Measurements from ENCODE around the gene HPS3. TPM values are rescaled to one million over a fixed set of nuclear protein-coding genes. Genes with fewer than 3 reads are reported as not detected.
A peak's percentile ranks its signal among the peaks of the same experiment; 100 is the strongest.
"Not testable (repeated sequence)": the region's sequence is repeated elsewhere in the genome, so short reads cannot be mapped to it uniquely, and the experiment has no call there.

HPS3 gene
- total RNA-seq, 2 donors from 2014 or later: 7.7 to 9.7 TPM

DNA sequence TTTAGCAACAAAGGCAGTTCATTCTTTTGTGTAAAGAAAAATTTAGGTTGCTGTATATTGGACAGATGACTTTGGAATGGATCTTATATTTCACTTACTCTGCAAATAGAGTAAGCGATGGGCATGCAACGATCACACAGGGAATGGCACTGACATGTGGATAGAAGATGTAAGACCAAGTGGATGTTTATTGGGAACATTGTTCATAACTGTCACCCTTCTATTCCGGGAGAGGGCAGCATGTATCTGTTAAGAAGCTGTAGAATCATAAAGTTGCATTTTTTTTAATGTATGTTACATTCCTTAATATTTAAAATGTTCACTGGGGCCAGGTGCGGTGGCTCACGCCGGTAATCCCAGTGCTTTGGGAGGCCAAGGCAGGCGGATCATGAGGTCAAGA lies 41.2 kb downstream of the HPS3 start:
- no peak for ATAC-seq
- intact Hi-C loops (cut with DNase I): no loop called here
- no peak for DNase-seq

DNA sequence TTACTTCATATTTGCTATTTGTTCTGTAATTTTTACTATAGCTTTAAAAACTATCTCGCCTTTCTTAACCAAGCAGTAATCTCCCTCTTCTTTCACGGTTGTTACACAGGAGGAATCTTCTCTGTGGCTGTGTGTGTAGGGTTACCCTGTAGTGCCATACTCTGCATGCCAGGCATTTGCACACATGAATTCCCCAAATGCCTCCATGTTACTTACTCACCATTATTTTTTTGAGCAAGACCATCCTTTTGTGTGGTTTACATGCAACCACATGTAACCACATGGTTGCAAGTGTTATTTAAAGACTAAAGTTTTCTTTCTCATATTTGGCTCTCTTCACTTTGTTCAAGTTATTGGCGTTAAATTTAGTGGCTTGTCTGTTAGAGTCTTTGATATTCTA lies 45.5 kb downstream of the HPS3 start:
- DNase-seq: no peak
- intact Hi-C loops (cut with DNase I): no loop called here
- no peak for ATAC-seq

DNA sequence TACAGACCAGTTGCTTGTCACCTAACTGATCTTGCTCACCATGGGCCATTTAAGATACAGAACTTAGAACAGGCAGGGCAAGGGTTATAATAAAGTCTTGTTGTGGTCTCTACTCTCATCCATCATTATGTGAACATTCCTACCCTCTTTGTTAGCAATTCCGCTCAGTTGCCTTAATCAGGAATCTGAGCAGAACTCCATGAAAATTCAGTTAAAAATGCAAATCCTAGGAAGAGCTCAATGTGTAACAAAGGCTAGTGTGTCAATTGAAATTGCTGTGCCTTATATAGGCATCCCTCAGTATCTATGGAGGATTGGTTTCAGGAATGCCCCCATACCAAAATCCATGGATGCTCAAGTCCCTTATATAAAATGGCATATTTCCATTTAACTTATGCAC lies 47.7 kb downstream of the HPS3 start:
- DNase-seq (no peak), ATAC-seq (no peak)
- intact Hi-C loops (cut with DNase I): no loop called here

DNA sequence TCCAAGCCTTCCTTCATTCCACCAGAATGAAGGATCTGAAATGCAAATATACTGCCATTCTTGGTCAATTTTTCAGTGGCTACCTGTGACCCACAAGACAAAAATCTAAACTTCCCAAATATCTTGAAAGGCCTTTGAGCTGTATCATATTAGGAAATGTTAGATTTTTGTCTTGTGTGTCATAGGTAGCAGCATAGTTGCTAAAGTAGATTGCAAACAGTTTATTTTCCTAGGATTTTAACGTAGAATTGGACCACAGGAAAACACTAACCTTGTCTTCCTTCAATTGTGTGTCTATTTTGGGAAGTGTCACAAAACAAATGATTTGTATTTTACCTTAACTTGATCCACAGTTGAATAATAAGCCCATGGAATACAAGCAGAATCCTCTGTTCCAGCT lies 49.8 kb downstream of the HPS3 start:
- DNase-seq (no peak), ATAC-seq (no peak)
- intact Hi-C loops (cut with DNase I): no loop called here

DNA sequence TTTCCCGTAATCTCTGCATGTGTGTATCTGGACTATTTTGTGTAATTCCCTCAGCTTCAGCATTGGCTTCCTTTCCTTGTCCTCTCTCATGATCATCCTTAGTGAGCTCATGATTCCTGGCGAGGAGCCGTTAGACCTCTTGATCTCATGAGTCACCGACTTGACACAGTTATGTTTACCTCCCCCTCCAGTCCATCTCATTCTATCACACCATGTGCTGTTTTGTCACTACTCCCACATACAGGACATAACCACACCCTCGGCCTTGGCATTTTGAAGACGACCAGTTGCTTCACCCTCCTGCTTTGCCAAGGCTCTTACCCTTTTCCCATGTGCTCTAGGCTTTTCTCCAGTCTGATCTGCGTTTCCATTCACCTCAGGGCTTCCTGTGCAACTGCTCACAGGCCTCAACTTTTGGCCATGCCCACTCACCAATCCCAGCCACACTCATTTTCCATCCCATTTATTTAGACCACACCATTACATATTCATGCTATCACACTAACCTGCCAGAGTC lies 50.7 kb downstream of the HPS3 start:
- intact Hi-C loops (cut with DNase I): loop anchor here in 1 of 2 donors (10.0 kb wide), 1 partner anchor 65 kb away; no protein-coding TSS in a partner anchor
- DNase-seq: peak; percentile 90
- ATAC-seq: peak; percentile 94 to 99

DNA sequence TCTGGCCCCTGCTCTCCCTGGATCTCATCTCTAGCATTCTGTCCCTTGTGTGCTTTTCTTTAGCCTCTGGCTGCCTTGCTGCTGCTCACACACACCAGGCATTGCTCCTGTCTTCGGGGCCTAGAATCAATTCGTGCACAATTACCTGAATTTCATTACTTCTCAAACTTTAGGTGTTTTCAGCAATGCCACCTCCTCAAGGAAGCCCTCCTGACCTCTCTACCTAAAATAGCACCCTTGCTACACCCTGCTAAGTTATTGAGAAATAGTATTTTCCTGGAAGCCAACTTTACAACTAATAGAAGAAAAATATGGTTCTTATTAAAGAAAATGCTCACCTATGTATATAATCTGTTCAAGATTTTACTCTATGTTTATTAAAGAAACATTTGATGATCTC lies 51.7 kb downstream of the HPS3 start:
- no peak for ATAC-seq
- intact Hi-C loops (cut with DNase I): loop anchor here in 1 of 2 donors (10.0 kb wide), 1 partner anchor 64 kb away; no protein-coding TSS in a partner anchor
- DNase-seq: no peak

DNA sequence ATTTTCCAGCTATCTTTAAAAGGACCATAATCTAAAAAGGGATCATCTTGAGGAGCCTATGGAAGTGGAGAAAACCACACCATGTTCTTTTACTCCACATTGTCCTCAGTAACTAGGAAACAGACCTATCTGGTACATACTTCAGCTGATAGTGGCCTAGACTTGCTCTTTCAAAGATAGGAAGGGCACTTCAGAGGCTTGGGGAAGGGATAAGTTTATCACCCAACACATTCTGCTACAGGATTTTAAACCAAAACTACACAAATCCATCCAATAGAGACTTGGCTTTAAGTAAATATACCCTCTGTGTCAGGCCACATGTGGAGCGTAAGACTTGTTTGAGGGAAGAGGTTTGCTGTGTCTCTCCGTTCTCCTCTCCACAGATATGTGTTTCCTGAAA lies 56.8 kb downstream of the HPS3 start:
- no peak for ATAC-seq
- no peak for DNase-seq
- intact Hi-C loops (cut with DNase I): loop anchor here in 1 of 2 donors (10.0 kb wide), 1 partner anchor 59 kb away; no protein-coding TSS in a partner anchor

DNA sequence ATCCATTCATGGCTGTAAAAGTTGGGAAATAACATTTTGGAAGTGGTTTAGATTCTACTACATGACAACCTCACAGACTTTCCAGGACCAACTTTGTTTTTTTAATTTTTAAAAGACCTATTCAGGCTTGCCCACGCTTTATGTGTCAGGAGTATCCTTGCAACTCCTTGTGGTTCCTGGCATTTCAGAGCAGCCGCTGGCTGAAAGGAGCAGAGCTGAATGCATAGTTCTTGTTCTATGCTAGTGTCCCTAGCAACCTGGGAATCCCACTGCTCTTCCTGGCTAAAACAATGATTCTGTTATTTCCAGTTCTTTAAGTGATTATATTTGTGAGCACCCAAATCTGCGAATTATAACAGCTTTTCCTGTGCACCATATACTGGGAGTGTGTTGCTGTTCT lies 57.3 kb downstream of the HPS3 start:
- ATAC-seq: no peak
- no peak for DNase-seq
- intact Hi-C loops (cut with DNase I): loop anchor here in 1 of 2 donors (10.0 kb wide), 1 partner anchor 58 kb away; no protein-coding TSS in a partner anchor

DNA sequence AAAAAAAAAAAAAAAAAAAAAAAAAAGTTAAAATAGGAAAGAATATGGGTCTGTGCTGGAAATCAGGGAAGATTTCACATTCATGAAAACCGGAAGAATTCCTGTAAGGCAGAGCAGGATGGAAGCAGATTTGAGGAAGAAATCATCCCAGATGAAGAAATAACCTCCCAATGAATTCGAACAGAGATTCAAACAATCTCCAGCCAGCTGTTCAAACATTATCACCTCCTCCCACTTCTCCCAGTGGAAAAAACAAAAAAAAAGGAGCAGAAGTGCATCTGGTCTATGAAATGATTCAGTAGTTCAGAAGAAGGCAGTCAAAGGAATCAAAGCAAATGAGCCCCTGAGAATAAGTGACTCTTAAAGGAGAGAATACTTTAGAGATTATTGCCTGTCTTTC lies 59.1 kb downstream of the HPS3 start:
- intact Hi-C loops (cut with DNase I): loop anchor here in 1 of 2 donors (10.0 kb wide), 1 partner anchor 56 kb away; no protein-coding TSS in a partner anchor
- ATAC-seq: peak in 1 of 2 donors; percentile 16
- DNase-seq: no peak

DNA sequence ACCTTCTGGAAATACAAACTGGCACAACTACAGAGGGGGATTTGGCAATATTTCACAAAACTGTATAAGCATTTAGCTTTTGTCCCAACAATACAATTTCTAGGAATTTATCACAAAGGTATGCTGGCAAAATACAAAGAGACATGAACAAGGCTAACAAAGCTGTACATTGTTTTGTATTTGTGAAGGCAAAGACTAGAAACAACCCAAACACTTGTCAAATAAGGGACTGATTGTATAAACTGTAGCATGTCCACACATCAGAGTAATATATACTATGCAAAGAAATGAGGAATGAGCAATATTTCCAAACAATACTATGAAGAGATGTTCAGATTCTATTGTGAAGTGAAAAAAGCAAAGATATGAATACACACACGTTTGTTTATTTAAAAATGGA lies 65.8 kb downstream of the HPS3 start:
- ATAC-seq (no peak), DNase-seq (no peak)
- intact Hi-C loops (cut with DNase I): no loop called here

DNA sequence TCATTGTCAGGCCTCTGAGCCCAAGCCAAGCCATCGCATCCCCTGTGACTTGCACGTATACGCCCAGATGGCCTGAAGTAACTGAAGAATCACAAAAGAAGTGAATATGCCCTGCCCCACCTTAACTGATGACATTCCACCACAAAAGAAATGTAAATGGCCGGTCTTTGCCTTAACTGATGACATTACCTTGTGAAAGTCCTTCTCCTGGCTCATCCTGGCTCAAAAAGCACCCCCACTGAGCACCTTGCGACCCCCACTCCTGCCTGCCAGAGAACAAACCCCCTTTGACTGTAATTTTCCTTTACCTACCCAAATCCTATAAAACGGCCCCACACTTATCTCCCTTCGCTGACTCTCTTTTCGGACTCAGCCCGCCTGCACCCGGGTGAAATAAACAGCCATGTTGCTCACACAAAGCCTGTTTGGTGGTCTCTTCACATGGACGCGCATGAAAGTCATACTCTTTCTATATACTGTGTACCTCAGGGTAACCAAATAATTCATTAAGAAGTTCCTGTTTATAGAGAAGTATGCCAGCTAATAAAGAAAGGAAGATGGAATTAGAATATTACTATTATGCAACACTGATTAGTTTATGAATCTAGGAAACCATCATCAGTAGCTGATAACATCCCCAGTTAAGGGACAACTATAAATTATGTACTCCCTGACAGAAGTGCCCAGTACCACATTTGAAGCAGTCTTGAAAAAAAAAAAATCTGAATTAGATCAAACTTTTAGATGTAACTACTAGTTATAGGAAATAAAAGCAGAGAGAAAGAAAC lies 67.6 kb downstream of the HPS3 start:
- intact Hi-C loops (cut with DNase I); ATAC-seq; DNase-seq: not testable (repeated sequence)

DNA sequence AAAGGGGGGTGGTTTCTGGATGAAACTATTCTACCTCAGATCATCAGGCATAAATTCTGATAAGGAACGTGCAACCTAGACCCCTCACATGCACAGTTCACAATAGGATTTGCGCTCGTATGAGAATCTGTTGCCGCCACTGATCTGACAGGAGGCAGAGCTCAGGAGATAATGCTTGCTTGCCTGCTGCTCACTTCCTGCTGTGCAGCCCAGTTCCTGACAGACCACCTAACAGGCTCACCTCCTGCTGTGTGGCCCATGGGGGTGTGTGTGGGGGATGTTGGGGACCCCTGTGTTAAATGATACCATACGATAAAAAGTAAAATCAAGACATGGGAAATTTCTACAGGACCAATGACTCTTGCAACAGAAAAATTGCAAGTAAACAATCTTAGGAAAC lies 68.2 kb downstream of the HPS3 start:
- DNase-seq (no peak), ATAC-seq (no peak)
- intact Hi-C loops (cut with DNase I): no loop called here

DNA sequence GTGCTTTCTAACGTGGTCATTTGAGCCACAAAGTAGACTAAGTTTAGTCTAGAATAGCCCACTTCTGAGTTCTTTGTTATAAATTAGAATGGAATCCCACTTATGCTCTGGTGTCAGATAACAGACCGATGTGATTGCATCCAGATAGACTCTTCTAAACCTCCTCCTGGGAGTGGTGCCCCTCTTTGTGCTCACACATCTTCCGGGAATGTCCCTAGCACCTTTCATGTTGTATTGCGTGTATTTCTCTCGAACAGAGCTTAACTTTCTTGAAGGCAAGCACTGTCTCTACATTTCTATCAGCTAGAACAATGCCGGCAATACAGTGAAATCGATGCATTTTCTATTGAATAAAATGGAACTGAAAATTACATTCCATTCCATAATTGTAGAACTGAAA lies 69.2 kb downstream of the HPS3 start:
- ATAC-seq (no peak), DNase-seq (no peak)
- intact Hi-C loops (cut with DNase I): no loop called here

DNA sequence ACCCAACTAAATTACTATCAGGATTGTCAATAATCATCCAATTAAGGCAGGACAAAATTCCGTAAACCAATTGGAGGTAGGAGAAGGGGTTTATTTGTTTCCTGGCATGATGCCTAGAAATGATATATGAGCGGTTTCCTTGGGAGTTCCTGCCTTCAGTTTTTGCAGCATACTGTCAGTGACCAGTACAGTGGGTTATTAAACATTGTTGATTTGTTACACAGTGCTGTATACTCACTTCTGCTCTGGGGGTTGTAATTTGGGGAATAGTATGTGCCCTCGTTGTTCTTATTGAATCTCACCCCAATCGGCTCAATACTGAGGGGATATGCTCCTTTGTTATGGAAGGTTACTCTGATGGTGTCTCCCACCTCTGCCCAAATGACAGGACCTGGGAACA lies 70.0 kb downstream of the HPS3 start:
- DNase-seq: no peak
- intact Hi-C loops (cut with DNase I): no loop called here
- ATAC-seq: no peak

DNA sequence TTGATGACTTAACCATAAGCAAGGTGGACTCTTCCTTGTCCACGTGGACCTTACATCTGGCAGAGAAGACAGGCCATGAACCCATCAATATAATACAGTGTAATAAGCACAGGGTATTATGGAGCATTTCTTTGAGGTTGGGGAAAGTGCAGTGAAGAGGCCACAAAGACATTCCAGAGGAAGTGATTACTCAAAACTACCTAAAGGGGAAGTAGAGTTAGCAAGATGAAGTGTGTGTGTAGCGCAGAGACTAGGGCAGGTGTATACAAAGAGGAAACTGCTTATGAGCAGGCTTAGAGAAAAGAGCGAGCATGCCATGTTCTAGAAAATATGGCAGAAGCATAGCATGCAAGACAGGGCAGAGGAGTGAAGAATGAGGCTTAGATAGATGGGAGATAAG lies 74.3 kb downstream of the HPS3 start:
- DNase-seq (no peak), ATAC-seq (no peak)
- intact Hi-C loops (cut with DNase I): no loop called here

DNA sequence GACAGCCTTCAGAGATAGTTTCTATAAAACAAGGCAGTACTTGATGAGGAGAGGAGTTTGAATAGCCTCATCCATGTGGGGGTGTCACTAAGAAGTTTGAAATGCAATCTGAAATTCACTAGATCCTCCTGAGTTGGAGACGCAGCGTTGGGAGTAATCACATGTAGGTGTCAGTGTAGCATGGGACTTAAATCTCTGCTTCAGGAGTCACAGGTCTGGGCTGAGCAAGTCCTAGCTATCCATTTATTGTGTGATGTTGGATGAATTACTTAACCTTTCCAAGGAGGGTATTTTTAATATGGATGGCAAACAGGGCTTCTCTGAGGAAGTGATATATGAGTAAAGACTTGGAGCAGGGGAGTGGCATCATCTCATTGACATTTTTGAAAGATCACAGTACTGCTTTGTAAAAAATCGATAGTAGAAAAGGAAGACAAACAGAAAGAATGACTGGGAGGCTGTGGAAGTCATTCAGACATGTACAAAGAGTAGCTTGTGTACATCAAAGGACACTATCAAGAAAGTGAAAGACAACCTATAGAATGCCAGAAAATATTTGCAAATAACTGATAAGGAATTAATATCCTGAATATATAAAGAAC lies 75.1 kb downstream of the HPS3 start:
- DNase-seq (no peak), ATAC-seq (no peak)
- intact Hi-C loops (cut with DNase I): no loop called here

DNA sequence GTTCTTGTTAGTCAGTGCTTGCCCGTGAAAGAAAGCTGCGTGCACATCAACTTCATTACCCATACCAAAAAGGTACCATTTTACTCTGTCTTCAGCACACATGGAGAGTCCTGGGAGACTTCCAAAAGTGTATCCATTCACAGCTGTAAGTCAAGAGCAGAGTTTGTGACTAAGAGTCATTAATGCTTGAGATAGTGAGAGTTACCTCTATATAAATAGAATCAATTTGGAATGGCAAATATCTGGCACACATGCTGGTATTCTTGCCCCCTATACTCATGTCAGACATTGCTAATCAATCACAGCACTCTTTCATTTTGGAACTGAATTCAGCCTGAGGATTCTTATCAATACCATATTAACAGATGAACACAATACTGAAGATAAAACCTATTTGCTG lies 78.0 kb downstream of the HPS3 start:
- intact Hi-C loops (cut with DNase I): no loop called here
- ATAC-seq: no peak
- DNase-seq: no peak

DNA sequence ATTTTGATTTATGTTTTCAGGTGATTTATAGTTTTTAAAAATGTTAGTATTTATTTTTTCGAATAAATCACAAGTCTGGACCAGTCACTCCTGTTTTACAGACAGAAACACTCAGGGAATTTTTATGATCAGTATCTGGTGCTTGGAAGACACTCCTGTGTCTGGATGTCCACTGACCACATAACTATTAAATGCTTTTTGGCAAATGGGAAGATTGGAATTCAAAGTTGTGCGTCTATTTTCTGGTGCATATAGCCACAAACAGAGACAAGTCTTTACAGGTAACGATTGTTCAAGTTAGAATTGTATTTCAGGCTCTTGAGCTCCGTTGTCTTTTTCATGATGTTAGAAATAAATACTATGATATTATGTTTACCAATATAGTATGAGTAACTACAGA lies 80.0 kb downstream of the HPS3 start:
- DNase-seq (no peak), ATAC-seq (no peak)
- intact Hi-C loops (cut with DNase I): no loop called here

DNA sequence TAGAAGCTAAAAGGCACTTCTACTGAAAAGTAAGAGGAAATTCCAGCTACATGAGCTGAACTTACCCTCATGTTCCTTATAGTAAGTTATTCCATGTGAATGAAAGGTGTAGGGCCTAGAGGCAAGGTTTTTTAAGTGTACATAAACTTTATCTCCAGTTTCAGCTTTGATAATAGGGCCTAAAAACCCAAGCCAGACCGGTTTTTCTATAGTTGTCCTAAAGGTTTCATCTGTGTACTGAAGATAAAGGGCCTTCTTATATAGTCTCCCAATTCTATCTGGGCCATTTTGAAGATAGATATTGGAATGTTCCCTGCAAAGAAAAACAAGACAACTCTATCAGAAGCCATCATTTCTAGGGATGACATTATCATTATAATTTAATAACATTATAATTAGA lies 82.9 kb downstream of the HPS3 start:
- ATAC-seq (no peak), DNase-seq (no peak)
- intact Hi-C loops (cut with DNase I): no loop called here

DNA sequence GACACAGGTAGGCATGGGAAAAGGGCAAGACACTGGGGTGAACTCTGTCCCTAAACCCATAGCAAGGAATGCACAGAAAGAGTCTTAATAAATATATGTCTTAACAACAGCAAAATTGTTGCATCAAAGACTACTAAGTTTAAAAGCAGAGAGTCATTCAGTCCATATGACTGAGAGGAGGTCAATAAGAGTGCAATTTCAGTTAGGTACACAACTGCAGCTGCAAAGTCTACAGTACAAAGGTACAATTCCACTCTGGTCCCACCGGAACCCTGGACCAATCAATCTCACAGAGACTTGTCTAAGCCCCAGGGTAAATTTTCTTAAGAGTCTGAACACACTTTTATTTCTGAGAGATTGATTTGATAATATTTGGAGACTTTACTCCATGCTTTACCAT lies 85.3 kb downstream of the HPS3 start:
- intact Hi-C loops (cut with DNase I): no loop called here
- DNase-seq: no peak
- no peak for ATAC-seq

DNA sequence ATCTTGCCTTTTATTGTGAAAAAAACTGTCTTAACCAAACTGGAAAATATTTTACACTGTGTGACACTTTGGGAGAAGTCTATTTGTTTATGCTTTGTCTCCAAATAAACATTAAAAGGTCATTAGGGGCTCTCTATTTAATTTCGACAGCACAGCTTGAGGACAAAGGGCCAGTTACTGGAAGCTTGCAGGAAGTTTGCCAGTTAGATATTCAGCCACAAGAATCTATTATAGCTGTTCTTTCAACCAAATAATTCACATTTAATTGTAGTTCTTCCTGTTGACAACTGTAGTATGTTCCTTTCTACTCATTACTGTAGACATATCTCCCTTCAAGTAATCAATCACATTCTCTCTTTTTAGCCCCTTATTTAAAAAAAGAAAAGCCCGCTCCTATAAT lies 86.1 kb downstream of the HPS3 start:
- ATAC-seq: no peak
- no peak for DNase-seq
- intact Hi-C loops (cut with DNase I): no loop called here

Measured in left cardiac atrium (tissue), 4 donors.